Right kidney (tissue), 1 donor: Measurements from ENCODE around the gene TKFC.
"Not testable (repeated sequence)": the region's sequence is repeated elsewhere in the genome, so short reads cannot be mapped to it uniquely, and the experiment has no call there.

Experiments used
- DNase-seq: peaks from one replicate; pipeline ENCODE4 v3.0.0-alpha.2; 2016

TKFC gene

DNA sequence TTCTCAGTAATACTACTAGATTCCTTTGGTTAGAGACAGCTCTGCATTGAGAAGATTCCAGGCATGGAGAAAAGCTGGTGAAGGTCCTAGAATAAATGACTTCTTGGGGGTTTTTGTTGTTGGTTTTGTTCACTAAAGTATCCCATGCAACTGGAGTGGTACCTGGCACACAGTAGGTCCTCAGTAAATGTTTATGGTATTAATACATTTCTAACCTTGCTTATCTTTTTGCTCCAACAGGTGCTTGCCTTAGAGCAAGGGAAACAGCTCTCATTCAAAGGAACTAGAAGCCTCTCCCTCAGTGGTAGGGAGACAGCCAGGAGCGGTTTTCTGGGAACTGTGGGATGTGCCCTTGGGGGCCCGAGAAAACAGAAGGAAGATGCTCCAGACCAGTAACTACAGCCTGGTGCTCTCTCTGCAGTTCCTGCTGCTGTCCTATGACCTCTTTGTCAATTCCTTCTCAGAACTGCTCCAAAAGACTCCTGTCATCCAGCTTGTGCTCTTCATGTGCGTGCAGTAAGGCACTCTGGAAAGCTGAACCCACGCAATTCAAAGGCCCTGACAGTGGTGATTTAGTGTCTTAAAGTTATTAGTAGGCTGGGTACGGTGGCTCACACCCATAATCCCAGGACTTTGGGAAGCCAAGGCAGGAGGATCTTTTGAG, 31.1 kb downstream of the TKFC start:
- DNase-seq: no peak

DNA sequence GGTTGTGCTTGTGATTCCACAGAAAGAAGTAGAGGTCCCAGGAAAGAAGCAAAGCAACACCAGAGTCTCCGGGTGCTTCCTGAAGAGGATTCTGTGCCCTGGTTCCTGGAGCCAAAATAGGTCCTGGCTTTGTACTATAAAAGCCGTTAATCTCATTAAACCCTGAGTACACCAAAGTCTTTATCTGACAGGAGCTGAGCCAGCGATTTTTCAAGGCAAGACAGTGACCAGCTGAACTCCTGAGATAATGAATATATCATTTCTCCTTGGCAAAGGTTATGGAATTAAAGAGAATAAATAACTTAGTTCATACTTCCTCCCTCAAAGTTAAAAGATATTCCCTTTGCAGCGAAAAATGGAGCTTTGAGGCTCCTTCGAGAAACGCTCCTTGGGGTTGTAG, 34.4 kb downstream of the TKFC start:
- DNase-seq: no peak

DNA sequence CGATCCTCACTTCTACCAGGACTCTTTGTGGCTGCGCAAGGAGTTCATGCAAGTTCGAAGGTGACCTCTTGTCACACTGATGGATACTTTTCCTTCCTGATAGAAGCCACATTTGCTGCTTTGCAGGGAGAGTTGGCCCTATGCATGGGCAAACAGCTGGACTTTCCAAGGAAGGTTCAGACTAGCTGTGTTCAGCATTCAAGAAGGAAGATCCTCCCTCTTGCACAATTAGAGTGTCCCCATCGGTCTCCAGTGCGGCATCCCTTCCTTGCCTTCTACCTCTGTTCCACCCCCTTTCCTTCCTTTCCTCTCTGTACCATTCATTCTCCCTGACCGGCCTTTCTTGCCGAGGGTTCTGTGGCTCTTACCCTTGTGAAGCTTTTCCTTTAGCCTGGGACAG, 35.6 kb downstream of the TKFC start:
- no peak for DNase-seq

DNA sequence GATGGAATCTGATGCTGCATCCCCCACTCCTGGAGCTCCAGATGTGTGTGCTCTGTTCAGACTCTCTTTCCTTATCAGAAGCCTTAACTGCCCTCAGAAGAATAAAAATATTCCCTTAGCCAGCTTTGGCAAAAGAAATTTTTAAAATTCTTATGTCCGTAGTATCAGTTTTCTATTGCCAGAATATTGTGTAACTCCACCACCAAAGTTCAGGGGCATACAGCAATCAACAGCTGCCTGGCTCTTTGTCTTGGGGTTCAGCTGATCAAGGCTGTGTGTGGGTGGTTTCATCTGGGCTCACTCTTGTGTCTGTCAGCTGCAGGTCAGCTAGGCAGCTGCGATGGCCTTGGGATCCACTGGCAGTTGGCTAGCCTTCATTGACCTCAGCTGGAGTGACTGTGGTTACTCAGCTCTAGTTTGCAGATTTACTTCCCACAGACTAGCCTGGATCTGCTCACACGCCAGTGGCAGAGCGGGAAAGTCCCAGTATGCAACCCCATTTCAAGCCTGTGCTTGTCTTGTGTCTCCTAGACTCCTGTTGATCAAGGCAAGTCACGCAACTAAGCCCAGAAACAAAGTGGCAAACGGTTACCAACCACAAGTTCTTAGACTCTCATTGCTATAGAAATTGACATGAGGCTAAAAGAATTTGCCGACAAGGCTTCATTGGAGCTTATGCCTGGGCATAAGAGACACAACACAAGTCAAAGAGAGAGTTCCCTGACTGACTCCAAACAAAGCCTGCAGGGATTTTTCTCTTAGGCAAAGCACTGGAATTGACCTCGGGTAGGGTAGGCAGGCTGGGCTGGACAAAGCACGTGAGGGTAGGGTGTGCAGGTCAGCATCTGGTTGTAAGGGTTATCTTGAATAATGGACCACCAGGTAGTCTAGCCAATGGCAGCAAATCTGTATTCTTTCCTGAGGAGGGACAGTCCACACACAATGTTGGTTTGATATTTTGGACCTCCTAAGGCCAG, 36.6 kb downstream of the TKFC start:
- no peak for DNase-seq

DNA sequence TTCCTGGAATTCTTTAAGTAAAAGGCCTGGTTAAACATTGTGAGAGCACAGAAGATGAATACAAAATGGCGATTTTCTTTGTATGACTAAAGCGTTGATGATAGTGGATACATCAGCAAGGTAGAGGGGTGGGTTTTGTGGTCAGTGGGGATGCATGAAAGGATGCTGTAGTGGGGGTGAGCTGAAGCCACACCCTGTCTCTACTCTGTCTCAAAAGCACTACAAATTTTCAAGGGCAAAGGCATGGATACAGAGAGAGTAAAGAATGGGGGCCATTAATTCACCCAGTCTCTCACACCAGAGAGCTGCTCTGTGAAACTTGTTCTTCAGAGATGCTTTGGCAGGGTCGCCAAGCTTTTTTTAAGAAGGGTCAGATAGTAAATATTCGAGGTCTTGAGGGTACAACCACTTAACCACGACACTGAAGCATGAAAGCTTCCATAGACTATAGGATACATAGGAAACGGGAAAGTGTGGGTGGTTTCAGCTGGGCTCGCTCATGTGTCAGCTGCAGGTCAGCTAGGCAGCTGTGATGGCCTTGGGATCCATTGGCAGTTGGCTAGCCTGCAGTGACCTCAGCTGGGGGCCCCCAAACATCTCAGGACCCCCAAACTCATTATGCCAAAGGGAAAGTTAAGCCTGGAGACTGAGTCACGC, 37.4 kb downstream of the TKFC start:
- DNase-seq: no peak

DNA sequence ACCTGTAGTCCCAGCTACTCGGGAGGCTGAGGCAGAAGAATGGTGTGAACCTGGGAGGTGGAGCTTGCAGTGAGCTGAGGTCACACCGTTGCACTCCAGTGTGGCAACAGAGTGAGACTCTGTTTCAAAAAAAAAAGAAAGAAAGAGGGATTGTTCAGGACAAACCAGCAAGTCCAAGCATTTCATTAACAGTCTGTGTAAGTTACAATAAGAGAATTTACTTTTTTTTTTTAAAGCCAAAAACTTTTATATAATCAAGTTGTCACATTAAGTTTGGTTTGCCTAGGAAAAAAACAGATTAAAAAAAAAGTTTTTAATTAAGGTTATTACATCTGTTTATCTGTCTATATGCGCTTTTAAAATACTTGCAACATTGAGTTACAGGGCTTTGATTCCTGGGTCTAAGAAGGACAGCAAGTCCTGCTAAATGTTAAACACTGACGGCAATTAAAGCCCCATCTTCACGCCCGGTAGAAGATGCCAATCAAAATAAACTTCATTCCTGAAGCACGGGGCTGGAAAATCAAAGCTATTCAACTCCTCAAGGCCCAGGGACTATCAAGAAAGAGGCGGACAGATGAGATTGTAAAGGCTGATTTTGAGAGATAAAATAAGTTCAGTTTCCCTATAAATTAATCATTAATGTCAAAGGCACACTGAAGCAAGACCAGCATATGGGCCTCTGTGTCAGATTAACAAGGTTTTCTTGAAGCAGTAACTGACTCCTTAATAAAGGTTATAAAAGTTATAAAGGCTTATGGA, 39.8 kb downstream of the TKFC start:
- no peak for DNase-seq

DNA sequence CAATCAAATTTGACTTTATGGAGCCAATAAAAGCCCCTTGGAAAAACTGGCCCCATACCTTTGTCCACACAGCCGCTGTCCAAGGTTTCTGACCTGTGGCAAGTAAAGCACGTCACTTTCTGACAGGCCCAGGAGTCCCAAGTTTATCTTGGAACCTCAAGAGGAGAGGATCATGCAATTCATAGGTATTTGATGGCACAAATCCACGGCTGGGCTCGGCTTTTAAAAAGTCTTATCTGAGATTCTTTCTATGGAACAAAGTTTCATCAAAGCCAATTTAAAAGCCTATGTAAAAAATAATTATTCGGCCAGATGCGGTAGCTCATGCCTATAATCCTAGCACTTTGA, 42.7 kb downstream of the TKFC start:
- DNase-seq: no peak

DNA sequence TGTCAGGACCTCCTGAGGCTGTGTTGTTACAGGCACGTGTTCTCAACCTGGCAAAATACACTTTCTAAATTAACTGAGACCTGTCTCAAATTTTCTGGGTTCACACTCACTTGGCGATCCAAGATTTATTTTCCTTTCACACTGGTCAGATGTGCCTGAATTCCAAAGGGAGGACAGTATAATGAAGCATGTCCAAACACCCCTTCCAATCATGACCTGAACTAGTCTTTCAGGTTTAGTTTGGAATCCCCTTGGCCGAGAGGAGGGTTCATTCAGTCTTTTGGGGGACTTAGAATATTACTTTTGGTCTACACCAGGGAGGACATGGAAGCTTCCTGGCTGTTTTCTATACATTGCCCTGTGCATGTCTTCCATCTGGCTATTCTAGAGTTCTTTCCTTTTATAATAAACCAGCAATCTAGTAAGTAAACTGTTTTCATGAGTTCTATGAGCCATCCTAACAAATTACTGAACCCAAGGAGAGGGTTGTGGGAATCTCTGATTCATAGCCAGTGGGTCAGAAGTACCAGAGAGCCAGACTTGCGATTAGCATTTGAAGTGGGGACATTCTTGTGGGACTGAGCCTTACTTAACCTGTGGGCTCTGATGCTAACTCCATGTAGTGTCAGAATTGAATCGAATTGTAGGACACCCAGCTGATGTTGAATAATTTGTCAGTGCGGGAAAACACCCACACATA, 44.6 kb downstream of the TKFC start:
- no peak for DNase-seq

DNA sequence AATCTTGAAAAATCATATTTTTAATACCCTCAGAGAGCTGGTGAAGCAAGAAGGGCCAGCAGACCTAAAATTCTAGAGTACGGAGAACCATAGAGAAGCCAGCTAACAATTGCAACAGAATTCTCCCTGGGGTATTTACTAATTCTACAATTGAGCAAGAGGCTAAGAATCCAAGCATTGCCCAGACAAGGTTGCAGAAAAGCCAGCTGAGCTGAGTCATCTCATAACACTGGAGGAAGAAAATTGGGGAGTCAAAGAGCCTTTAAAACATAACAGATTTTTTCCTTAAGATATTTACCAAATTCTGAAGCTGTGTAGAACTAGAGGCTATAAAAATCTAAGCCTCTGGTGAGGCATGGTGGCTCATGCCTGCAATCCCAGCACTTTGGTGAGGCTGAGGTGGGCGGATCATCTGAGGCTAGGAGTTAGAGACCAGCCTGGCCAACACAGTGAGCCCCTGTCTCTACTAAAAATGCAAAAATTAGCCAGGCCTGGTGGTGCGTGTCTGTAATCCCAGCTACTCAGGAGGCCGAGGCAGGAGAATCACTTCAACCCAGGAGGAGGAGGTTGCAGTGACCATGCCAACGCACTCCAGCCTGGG, 45.8 kb downstream of the TKFC start:
- DNase-seq: no peak

DNA sequence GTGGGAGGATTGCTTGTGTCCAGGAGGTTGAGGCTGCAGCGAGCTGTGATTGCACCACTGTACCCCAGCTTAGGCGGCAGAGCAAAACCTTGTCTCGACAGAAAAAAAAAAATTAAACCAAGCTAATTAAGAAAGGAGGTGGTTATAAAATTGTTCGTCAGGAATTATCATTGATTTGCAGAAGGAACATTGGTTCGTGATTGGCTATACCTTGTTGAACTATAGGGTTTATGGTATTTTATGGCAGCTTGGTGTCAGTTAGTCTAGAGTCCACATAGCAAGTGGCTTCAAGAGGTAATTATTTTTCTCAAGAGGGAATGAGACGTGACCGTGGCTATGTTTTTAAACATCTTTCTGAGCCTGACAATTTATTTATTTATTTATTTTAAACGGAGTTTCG, 47.9 kb downstream of the TKFC start:
- DNase-seq: no peak

DNA sequence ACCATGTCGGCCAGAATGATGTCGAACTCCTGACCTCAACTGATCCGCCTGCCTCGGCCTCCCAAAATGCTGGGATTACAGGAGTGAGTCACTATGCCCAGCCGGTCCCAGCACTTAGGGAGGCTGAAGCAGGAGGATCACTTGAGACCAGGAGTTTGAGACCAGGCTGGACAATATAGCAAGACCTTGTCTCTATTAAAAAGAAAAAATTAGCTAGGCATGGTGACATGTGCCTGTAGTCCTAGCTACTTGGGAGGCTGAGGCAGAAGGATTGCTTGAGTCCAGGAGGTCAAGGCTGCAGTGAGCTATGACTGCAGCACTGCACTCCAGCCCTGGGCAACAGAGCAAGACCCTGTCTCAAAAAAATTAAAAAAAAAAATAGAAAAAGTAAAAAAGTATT, 50.8 kb downstream of the TKFC start:
- DNase-seq: not testable (repeated sequence)

DNA sequence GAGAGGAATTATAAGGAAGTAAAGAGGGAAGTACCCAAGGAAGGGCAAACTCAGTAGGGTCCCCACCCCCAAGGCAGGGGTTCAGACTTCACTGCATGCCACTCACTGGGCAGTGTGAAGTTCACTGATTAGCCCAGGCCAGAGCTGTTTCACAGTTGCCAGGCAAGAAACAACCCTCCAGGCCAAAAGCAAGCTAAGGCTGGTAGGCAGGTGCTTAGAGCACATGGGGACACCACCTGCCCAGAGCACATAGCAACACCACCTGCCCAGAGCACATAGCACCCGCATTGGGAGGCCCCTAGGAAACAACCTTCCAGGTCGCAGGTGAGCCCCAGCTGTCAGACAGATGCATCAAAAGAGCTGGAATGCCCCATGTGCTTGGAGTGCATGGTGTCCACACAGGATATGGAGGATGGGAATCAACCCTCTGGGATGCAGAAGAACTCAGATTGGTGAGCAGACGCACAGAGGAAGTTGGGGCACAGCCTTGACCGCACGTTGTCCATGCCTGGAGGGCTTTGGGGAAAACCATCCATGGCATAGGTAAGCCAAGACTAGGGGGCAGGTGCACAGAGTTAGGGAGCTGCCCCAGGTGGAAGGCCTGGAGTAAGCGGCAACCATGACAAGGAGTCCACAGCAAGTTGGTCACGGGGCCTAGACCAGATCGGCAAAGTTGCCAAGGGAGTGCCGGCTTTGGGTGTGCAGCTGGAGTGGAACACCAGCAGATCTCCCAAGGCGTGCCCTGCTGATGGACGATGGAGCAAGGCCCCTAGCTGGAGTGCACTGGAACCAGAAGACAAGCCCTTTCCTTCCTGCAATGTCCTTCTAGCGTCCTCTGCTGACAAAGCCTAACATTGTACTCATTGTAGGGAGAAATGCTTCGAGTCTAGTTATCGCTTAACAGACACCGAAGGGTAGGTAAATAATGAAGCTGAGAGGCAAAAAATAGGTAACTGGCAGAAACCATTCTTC, 51.5 kb downstream of the TKFC start:
- no peak for DNase-seq

DNA sequence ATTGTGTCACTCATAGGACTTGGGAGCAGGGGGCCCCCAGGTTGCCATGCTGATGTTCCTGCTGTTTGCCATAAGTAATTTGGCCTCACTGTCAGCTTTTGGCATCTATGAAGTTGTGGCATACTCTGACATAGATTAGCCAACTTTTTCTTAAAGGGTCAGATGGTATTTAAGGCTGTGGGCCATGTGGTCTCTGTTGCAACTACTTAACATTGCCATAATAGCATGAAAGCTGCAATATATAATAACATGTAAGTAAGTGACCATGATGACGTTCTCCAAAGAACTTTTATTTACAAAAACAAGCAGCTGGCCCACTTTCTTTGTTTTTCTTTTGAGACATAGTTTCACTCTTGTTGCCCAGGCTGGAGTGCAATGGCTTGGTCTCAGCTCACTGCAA, 57.1 kb downstream of the TKFC start:
- no peak for DNase-seq

DNA sequence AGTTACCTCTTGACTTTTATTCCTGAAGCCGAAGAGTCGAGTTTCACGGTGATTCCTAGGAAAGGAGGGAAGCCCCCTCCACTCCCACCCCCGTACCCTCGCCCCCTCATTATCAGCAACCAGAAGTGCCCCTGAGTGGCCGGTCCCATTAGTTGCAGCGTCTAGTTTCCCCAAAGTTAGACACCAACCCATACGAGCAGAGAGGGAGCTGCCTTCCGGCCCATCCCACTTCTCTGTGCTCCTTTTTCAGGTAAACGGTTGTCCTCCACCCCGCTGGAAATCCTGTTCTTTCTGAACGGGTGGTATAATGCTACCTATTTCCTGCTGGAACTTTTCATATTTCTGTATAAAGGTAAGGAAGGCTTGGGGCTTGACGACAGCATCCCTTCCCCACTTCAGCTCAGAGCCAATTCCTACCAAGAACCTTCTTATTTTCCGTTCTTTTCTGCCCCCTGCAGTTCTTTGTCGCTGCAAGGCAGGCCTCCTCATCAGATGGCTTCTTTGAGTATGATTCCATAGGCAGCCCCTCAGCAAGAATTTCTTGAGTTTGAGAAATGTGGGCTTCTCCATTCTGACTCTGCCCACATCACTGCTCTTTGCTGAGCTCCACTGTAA, 60.1 kb downstream of the TKFC start:
- DNase-seq: peak; percentile 21
